ENCODE measurements around the gene TRIO.

Gene TRIO

DNA sequence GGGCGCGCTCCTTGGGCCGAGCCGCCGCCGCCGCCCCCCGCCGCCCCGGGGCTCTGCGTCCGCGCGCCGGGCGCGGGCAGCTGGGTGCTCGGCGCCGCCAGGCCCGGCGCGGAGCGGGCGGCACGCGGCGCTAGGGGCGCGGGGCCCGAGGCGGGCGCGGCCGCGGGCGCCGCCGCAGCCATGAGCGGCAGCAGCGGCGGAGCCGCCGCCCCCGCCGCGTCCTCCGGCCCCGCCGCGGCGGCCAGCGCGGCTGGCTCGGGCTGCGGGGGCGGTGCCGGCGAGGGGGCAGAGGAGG lies 351 bp downstream of the TRIO start:
- H3K27ac ChIP-seq (ENCODE audit: low read depth, low read length) = no peak overlapping the region
- H3K4me2 ChIP-seq (ENCODE audit: low read length) = peak overlapping the region; percentile 88

DNA sequence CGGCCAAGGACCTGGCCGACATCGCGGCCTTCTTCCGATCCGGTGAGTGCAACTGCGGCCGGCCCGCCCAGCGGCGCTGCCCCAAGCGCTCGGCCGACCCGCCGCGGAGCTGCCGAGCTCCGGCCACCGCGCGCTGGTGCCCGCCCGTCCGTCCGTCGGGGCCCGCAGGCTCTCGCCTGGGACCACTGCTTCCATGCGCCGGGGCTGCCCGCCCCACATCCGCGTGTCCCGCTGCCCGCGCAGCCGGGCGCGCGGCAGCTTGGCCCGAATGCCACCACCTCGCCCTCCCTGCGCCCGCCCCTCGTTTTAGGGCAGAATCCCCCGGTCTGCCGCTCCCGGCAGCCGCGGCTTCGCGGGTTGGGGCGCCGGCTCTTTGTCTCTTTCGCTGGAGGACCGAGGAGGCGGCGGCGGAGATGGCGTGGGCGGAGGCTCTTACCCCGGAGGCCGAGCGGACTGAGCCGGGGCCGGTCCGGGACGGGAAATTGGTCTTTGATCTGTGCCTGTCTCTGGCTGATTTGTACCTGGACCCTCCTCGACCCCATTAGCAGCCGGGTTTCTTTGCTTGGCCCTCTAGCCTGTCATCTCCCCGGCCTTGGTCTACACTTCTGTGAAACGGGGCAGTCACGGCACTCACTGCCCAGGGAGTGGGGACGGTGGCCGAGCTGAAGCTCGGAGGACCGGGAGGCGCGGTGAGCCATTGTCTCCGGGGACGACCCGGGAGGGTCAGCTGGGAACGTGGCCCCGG lies 871 bp downstream of the TRIO start:
- no peak for TF ChIP-seq EZH2phosphoT487 (IDR thresholded peaks at IDR 0.05; ENCODE audit: borderline replicate concordance, low read length)
- Histone ChIP-seq H3K36me3 (ENCODE audit: control insufficient read depth, low read length) (peaks cover 4% of the 10 kb centered on the region; the same call in 1 of the 2 replicates), H3K27ac (ENCODE audit: low read depth, low read length) (no peak overlapping the region), H3K4me1 (ENCODE audit: control insufficient read depth, low read length) (peaks cover 46% of the 10 kb centered on the region), H3K4me3 (ENCODE audit: low read length) (peak overlapping the region; percentile 91), H3K79me2 (ENCODE audit: control insufficient read depth, low read length) (peaks cover 53% of the 10 kb centered on the region), H3K27me3 (ENCODE audit: control insufficient read depth, low read length) (no peaks in the 10 kb centered on the region), H3F3A (ENCODE audit: control insufficient read depth, insufficient read depth) (peaks cover 7% of the 10 kb centered on the region), H3K4me2 (ENCODE audit: low read length) (peak overlapping the region; percentile 88), H3K9me2 (replicated peaks; ENCODE audit: control insufficient read depth, low read length) (no peaks in the 10 kb centered on the region), H4K20me1 (ENCODE audit: control insufficient read depth, insufficient read depth, low read depth, low read length) (peaks cover 25% of the 10 kb centered on the region; the same call in 1 of the 2 replicates), H3K9me3 (ENCODE audit: control insufficient read depth, insufficient read depth, low read length) (no peaks in the 10 kb centered on the region)

More for the DNA sequence above, 351 bp downstream of the TRIO start:
- peaks cover 3% of the 10 kb centered on the region; the same call in 1 of the 2 replicates for H3K27me3 ChIP-seq (ENCODE audit: control insufficient read depth, low read length)
- H4K20me1 ChIP-seq (ENCODE audit: control insufficient read depth, insufficient read depth, low read depth, low read length) = peaks cover 20% of the 10 kb centered on the region; the same call in 1 of the 2 replicates
- H3K4me3 ChIP-seq (ENCODE audit: low read length) = peak overlapping the region; percentile 91
- TF ChIP-seq EZH2phosphoT487 (IDR thresholded peaks at IDR 0.05; ENCODE audit: borderline replicate concordance, low read length) = no peak
- TF ChIP-seq, protein P1, sequence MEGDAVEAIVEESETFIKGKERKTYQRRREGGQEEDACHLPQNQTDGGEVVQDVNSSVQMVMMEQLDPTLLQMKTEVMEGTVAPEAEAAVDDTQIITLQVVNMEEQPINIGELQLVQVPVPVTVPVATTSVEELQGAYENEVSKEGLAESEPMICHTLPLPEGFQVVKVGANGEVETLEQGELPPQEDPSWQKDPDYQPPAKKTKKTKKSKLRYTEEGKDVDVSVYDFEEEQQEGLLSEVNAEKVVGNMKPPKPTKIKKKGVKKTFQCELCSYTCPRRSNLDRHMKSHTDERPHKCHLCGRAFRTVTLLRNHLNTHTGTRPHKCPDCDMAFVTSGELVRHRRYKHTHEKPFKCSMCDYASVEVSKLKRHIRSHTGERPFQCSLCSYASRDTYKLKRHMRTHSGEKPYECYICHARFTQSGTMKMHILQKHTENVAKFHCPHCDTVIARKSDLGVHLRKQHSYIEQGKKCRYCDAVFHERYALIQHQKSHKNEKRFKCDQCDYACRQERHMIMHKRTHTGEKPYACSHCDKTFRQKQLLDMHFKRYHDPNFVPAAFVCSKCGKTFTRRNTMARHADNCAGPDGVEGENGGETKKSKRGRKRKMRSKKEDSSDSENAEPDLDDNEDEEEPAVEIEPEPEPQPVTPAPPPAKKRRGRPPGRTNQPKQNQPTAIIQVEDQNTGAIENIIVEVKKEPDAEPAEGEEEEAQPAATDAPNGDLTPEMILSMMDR (IDR thresholded peaks at IDR 0.05; ENCODE audit: low read depth, low read length, poor library complexity, severe bottlenecking) = no peak
- peaks cover 7% of the 10 kb centered on the region for H3F3A ChIP-seq (ENCODE audit: control insufficient read depth, insufficient read depth)
- no peaks in the 10 kb centered on the region for H3K9me3 ChIP-seq (ENCODE audit: control insufficient read depth, insufficient read depth, low read length)
- H3K4me1 ChIP-seq (ENCODE audit: control insufficient read depth, low read length) = peaks cover 40% of the 10 kb centered on the region
- no peaks in the 10 kb centered on the region for H3K9me2 ChIP-seq (replicated peaks; ENCODE audit: control insufficient read depth, low read length)
- H3K79me2 ChIP-seq (ENCODE audit: control insufficient read depth, low read length) = peaks cover 48% of the 10 kb centered on the region
- peaks cover 2% of the 10 kb centered on the region; the same call in 1 of the 2 replicates for H3K36me3 ChIP-seq (ENCODE audit: control insufficient read depth, low read length)

DNA sequence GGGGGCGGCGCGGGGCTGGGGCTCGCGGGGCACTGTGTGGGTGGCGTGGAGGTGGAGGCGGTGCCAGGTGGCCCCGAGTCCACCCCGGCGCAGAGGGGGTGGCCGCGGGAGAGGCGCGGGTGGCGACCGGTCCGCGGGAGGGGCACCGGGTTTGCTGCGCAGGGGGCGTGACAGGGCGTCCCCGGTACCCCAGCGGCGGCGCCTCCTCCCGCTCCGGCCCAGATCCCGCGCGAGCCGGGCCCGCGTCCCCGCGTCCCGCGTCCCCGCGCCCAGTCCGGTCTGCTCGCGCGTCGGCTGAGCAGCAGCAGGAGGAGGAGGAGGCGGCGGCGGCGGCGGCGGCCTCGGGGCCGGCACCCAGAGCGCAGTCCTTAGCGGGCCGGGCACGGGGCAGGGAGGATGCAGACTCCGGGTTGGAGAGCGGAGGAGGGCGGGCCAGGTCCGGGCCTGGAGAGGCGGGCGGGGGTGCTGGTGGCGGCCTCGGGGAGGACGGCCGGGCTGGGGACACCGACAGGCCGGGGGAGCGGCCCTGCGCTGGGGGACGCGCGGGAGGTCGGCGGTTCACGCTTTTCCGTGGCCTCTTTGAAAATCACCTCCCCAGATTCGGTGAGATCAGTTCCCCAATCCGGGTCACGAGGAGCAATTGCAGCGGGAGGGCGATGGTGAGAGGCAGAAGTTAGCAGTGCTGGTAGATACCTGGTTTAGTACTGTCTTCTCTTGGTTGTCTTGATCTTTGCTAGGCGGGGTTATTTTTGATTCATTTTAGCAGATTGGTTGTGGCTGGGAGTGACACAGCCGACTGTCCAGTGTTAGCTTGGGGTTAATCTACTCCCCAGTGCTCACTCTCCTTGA lies 1.7 kb downstream of the TRIO start:
- Histone ChIP-seq H3K36me3 (ENCODE audit: control insufficient read depth, low read length) (peaks cover 4% of the 10 kb centered on the region; the same call in 1 of the 2 replicates), H4K20me1 (ENCODE audit: control insufficient read depth, insufficient read depth, low read depth, low read length) (peaks cover 30% of the 10 kb centered on the region; the same call in 1 of the 2 replicates), H3K4me3 (ENCODE audit: low read length) (peak overlapping the region; percentile 91), H3F3A (ENCODE audit: control insufficient read depth, insufficient read depth) (peaks cover 7% of the 10 kb centered on the region), H3K4me2 (ENCODE audit: low read length) (peak overlapping the region; percentile 88), H3K9me2 (replicated peaks; ENCODE audit: control insufficient read depth, low read length) (no peaks in the 10 kb centered on the region), H3K27me3 (ENCODE audit: control insufficient read depth, low read length) (no peaks in the 10 kb centered on the region), H3K79me2 (ENCODE audit: control insufficient read depth, low read length) (peaks cover 61% of the 10 kb centered on the region), H3K27ac (ENCODE audit: low read depth, low read length) (no peak overlapping the region), H3K4me1 (ENCODE audit: control insufficient read depth, low read length) (peaks cover 54% of the 10 kb centered on the region), H3K9me3 (ENCODE audit: control insufficient read depth, insufficient read depth, low read length) (no peaks in the 10 kb centered on the region)
- TF ChIP-seq, protein P1 (IDR thresholded peaks at IDR 0.05; ENCODE audit: low read depth, low read length, poor library complexity, severe bottlenecking) = no peak
- TF ChIP-seq EZH2phosphoT487 (IDR thresholded peaks at IDR 0.05; ENCODE audit: borderline replicate concordance, low read length) = no peak
